HG03159 (cell line): ENCODE results near the gene WDR43.
"Not testable (repeated sequence)": the region's sequence is repeated elsewhere in the genome, so short reads cannot be mapped to it uniquely, and the experiment has no call there.

ENCODE experiments used
- ATAC-seq: cut with Tn5 transposase; IDR thresholded peaks from one replicate; pipeline ENCODE4 v1.9.1; 2021; ENCODE audit warnings: mild to moderate bottlenecking, moderate library complexity; ENCODE audit not compliant: unreplicated experiment

WDR43 gene

GRCh38 chr2:28960401-28960800 lies 65.9 kb downstream of the WDR43 start:
- ATAC-seq = no peak

DNA sequence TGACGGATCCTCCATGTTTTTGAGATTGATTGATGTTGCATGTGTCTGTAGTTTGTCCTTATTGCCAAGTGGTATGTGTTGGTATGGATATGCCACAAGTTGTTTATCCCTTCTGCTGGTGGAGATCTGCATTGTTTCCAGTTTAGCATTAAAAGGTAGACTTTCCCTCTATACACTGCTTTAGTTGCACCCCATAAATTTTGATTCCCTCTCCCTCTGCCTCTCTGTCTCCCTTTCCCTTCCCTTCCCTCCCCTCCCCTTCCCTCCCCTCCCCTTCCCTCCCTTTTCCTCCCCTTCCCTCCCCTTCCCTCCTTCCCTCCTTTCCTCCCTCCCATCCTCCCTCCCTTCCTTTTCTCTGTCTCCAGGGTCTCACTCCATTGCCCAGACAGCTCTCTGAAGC lies 68.0 kb downstream of the WDR43 start:
- ATAC-seq = no peak

DNA sequence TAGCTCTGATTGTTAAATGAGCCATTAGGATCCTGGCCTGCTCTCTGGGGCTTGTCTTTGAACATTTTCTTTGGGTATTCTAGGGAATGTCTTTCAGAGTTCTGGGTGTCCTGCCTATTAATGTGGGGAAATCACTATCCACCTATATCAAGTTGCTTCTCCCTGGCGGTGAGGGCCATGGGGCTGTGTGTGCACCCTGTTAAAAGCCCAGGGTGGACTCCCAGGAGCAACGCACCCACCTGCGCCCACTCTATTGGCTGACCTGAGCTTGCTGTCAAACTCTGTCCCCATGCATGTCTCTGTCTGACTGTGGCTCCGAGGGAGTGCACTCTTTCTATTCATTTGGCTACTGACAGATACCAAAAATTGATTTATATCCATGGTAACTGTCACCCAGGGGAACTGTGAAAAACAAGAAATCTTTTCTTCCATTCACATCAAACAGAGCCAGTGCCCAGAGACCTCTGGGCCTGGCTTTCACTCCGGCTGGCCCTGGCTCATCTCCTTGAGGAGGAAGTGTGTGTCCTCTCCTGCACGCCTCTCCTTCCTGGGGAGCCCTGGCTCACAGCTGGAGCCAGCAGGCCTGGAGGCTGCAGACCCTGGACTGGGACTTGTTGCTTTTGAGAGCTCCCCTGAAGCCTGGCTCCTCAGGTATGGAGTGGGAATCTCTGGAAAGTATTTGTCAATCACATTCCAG lies 76.1 kb downstream of the WDR43 start:
- ATAC-seq = no peak

- no peak for ATAC-seq
Measured at GRCh38 chr2:28972778-28973335, 78.4 kb downstream of the WDR43 start.

DNA sequence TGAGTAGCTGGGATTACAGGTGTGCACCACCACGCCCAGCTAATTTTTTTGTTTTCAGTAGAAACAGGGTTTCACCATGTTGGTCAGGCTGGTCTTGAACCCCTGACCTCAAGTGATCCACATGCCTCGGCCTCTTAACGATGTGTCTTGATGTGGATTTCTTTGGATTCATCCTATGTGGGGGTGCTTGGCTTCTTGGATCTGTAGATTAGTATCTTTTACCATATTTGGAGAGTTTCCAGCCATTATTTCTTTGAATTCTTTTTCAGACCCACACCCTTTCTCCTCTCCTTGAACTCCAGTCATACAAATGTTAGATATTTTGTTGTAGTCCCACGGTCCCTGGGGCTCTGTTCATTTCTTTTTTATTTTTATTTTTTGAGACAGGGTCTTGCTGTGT lies 79.8 kb downstream of the WDR43 start:
- no peak for ATAC-seq

DNA sequence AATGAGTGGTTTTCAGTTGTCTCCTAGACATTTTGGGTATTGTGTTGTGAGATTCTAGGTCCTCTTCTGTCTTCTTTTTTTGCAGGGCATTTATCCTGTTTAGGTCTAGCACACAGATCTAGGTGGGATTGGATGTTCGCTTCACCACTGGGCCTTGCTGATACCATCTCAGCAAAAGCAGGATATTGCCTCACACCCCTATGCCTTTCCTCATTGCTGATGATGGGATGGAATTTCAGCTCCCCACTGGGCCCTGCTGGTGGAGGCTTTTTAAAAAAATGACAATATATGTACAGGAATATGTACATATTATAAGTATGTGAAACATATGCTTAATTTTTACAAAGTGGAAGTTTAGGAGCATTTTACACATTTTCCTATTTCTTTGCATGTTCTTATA lies 81.2 kb downstream of the WDR43 start:
- no peak for ATAC-seq

DNA sequence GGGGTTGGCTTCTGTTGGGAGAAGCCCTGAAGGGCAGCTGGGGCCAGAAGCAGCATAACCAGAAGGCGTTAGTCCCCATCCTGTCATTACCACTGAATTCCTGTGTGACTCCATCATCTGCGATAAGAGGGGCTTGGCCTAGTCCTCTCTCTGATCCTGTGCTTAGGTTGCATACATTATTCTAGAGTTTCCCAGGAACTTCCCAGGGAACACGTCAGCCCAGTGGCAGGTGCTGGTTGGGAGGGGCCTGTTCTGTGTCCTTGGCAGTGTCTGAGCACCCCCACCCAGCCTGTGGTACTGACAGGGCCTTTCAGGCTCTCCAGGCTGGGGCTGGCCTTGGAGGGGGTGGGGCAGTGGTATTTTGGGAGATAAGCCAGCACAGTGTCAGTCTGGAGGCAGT lies 82.1 kb downstream of the WDR43 start:
- no peak for ATAC-seq

GRCh38 chr2:28977176-28977875 lies 82.9 kb downstream of the WDR43 start:
- no peak for ATAC-seq

DNA sequence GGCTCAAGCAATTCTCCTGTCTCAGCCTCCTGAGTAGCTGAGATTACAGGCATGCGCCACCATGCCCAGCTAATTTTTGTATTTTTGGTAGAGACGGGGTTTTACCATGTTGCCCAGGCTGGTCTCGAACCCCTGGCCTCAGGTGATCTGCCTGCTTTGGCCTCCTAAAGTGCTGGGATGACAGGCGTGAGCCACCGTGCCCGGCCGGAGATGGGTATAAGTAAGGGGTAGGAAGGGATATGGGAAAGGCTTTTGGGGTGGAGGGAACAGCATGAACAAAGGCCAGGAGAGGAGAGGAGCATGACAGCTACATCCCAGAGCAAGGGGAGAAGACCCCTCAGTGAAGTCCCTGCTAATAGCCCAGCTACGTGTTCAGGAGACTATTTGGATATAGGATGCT lies 83.5 kb downstream of the WDR43 start:
- ATAC-seq = not testable (repeated sequence)

GRCh38 chr2:28978606-28979005 lies 84.1 kb downstream of the WDR43 start:
- ATAC-seq = no peak

DNA sequence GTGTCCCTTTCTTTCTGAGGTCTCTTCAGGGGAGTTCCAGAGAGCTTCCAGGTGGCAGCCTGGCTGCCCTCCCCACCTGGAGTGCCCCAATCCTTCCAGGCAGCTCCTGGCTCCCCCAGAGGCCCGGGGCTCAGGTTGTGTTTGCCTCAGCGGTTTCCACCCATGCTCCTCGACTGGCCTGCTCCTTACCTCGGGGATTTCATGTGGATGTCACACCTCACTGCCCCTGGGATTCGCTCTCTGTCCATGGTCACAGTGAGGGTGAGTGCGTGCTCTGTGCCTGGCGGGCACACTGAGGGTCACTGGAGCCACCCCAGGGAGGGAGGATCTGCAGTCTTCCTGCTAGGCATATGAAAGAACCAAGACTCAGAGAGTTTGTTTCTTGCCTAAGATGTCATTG lies 84.6 kb downstream of the WDR43 start:
- ATAC-seq = no peak

- no peak for ATAC-seq
Measured at GRCh38 chr2:28979576-28980366, 85.3 kb downstream of the WDR43 start.

DNA sequence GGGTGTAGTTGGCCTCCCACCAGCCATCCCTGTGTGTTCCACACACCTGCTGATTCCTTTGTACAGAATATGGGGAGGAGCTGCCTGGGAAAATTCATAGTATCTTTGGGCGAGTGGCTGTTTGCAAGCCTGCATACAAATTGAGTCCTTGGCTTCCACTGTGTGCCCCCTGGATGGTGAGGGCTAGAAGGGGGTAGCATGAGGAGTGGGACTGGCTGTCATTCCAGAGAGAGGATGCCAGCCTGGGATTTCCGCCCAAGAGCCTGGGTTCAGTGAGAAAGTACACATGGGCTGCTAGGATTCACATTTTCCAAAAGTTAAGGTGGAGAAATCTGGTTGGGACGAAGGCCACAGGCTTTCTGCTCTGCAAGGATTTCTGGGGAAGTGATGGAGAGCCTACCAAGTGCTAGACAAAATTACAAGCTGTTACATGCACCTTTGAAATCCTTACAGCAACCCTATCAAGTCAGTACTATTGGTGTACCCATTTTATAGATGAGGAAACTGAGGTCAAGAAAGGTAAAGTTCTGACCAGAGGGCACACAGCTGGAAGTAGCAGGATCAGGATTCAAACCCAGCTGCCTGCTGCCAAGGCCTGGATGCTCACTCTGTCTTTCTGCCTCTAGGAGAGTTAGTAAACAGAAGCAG lies 86.0 kb downstream of the WDR43 start:
- ATAC-seq = no peak

DNA sequence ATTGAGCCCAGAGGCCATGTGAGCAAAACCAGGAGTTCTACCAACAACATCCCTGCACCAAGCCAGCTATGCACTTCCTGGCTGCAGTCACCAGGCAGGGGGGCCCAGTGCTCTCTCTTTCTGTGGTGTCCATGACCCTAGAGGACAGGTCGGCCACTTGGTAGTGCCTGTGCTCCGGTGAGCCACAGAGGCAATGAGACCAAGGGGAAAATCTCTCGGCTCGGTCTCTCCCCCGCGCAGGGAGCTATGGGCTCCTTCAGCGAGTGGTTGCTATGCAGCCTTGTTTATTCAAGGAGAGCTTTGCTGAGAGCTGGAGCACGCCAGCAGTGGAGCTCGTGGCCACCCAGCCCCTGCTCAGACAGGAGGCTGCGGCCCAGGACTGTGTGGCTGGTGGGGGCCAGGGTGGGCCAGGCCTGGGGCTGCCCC lies 86.6 kb downstream of the WDR43 start, which contains the start of gene TOGARAM2:
TOGARAM2 (plus strand) TSS at position 283 of the 426 bp plus-strand sequence. CDS start 13,537 bp downstream, outside the sequence.
- ATAC-seq = no peak

GRCh38 chr2:28981620-28982376 lies 87.3 kb downstream of the WDR43 start:
- no peak for ATAC-seq

- ATAC-seq = no peak
Measured at GRCh38 chr2:28982381-28982950, 88.0 kb downstream of the WDR43 start.

GRCh38 chr2:28986429-28986828 lies 92.0 kb downstream of the WDR43 start:
- no peak for ATAC-seq

- no peak for ATAC-seq
Measured at GRCh38 chr2:28989973-28990372, 95.5 kb downstream of the WDR43 start.

- ATAC-seq = no peak
Measured at GRCh38 chr2:28990445-28990844, 96.0 kb downstream of the WDR43 start.

GRCh38 chr2:28991021-28991420 lies 96.6 kb downstream of the WDR43 start:
- no peak for ATAC-seq
